Heart left ventricle (tissue), 16 donors: ENCODE data around the gene ADGRB3. TPM values are rescaled to one million over a fixed set of nuclear protein-coding genes. Genes with fewer than 3 reads are reported as not detected.

Experiments
- ATAC-seq, 4 donors: fragments of 200-7000 bp; cut with Tn5 transposase; one replicate each; pipeline ENCODE4 v1.9.1; 2020 to 2022; ENCODE audit warnings: moderate library complexity in 4 of 4, mild to moderate bottlenecking in 3 of 4, moderate number of reproducible peaks in 1 of 4
- DNase-seq, 5 donors: peaks; one replicate each; pipeline ENCODE4 v3.0.0-alpha.2; 2020
- H3K27ac ChIP-seq, 12 donors: fragments of 200-600 bp; sonication (generic) in 4 of 12; one replicate each; pipeline versions ENCODE4 v1.5.0 to v1.8.0; 2016 to 2022; ENCODE audit warnings: mild to moderate bottlenecking in 2 of 12
- H3K27me3 ChIP-seq, 9 donors: fragments of 200-600 bp; sonication (generic) in 2 of 9; one replicate each; pipeline versions ENCODE4 v1.5.1 to v1.8.0; 2016 to 2022; ENCODE audit warnings: mild to moderate bottlenecking in 3 of 9
- H3K36me3 ChIP-seq, 9 donors: fragments of 200-600 bp; sonication (generic) in 2 of 9; one replicate each; pipeline versions ENCODE4 v1.5.0 to v1.8.0; 2018 to 2022; ENCODE audit warnings: mild to moderate bottlenecking in 2 of 9
- H3K4me1 ChIP-seq, 12 donors: fragments of 200-600 bp; sonication (generic) in 4 of 12; one replicate each; pipeline versions ENCODE4 v1.5.0 to v1.8.0; 2016 to 2022; ENCODE audit warnings: mild to moderate bottlenecking in 3 of 12
- H3K4me3 ChIP-seq, 12 donors: fragments of 200-600 bp; sonication (generic) in 4 of 12; one replicate each; pipeline versions ENCODE4 v1.5.0 to v1.8.0; 2017 to 2022; ENCODE audit warnings: mild to moderate bottlenecking in 9 of 12, moderate library complexity in 4 of 12
- H3K9me3 ChIP-seq, 12 donors: fragments of 200-600 bp; sonication (generic) in 4 of 12; one replicate each; pipeline versions ENCODE4 v1.5.0 to v1.8.0; 2016 to 2022; ENCODE audit warnings: mild to moderate bottlenecking in 1 of 12
- POLR2A ChIP-seq, 2 donors: fragments of 450-650 bp; IDR thresholded peaks; one replicate each; pipeline ENCODE4 v1.6.1; 2017; ENCODE audit warnings: antibody characterized with exemption in 2 of 2, mild to moderate bottlenecking in 2 of 2, moderate library complexity in 2 of 2
- WGBS, 4 donors: extraction: QIAGEN DNeasy Blood & Tissue Kit in 2 of 4; methylation state at CpG; one replicate each; pipeline versions ENCODE4 v1.1.5 to v1.1.7; 2013 to 2018; 5-methylcytosine and 5-hydroxymethylcytosine counted together
- intact Hi-C, 10 donors: fragments of 100-400 bp; cut with DNase I; formaldehyde crosslinking; loops; one replicate each; pipeline versions ENCODE4 v1.11.1 to v1.14.2; 2022
- polyA plus RNA-seq, 2 donors: library from polyadenylated mRNA; stranded (reverse); fragments of 200-250 nt; gene quantifications; one replicate each; pipeline ENCODE4 v1.2.3, GENCODE V29; 2013
- total RNA-seq, 9 donors: library from RNA; depleted of rRNA in 2 of 9; stranded (reverse); fragments of >200 nt in 2 of 9; fragmentation: NEBNext Ultra II Directional in 3 of 9; extraction: Animal tissue kit (Norgen Biotek cat#: 25700) in 3 of 9; gene quantifications; one replicate each; pipeline versions ENCODE4 v1.1.0 to v1.2.4, GENCODE V29; 2016 to 2023
- TF ChIP-seq, protein P1 (sequence below), 12 donors: fragments of 200-600 bp; sonication (generic) in 4 of 12; IDR thresholded peaks; one replicate each; pipeline versions ENCODE4 v1.5.0 to v1.8.0; 2018 to 2022; ENCODE audit warnings: antibody characterized with exemption in 12 of 12, mild to moderate bottlenecking in 5 of 12
- donor health status: ischemic (EF 13 %, LVEDD 7.1; RV severe dilation, severe dysfunction).
- donor health status: healthy with polysubstance abuse.
- donor health status: DM: no; HTN: yes; CAD: no.
- donor health status: DM: no; HTN: no; CAD: no.
- donor health status: ischemic (EF 25% LVEDD 6.9; RV normal size, moderate dysfunction).
- donor health status: ischemic (EF 25% LVEDD 5.7; RV mildly dilated, moderate dysfunction).
- donor health status: healthy.
- donor health status: DM: yes; HTN: yes; CAD: no.
- donor health status: ischemic (EF 35%, LVEDD 5.7; RV mildly dilated, moderate dysfunction).
- donor health status: nonischemic (EF 11% LVEDD 7.7; RV severe dilation, severe dysfunction).
- donor health status: DM: yes; HTN: yes; CAD: no.
- donor health status: PGD.
- donor health status: ischemic (EF 29% LVEDD 5.4; RV normal size, mild dysfunction).
- donor health status: nonischemic (EF 23%, LVEDD 6.1; RV moderate dilation, normal function).

ADGRB3 gene
- total and polyA plus RNA-seq, 11 donors: 0.51 to 2.5 (median 1.1) TPM

DNA sequence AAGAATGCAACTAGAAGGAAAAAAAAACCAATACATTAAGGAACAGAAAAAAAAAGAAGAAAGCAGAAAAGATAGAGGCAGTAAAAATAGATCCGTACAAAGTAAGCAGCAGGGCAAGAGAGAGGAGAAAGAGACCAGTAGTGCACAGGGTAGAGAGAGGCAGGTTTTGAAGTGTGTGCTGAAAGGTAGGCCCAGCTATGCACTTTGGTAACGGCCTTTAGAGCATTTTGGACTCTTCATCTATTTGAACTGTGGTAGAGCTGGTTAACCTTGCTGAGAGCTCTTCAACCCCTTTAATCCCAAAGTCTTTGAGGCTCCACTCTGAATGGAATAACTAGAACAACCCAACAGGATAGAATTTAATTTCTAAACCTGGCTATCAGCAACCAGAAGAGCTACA is 45.2 kb downstream of the ADGRB3 start:
- intact Hi-C loops: no loop called here

DNA sequence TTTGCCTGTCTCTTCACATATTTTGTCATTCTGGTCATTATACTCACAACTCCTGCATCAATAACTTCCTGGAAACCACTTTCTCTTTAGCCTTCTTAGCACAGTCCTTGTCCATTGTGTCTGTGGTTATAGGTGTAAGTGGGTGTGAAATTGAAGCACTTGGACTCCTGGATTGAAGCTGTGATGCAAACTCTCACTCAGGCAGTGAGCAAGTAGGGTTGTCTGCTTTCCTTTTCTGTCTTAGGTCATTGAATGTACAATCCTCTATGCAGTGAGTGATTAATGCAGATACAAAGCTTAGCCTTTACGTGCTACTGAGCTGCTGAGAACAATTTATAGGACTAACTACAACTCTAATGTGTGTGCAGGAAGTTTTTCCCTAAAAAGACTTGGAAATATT is 54.8 kb downstream of the ADGRB3 start:
- Histone ChIP-seq H3K27me3 (no peaks in the 10 kb centered on the region), H3K4me1 (no peaks in the 10 kb centered on the region), H3K36me3 (no peaks in the 10 kb centered on the region), H3K9me3 (no peaks in the 10 kb centered on the region), H3K27ac (no peak overlapping the region), H3K4me3 (no peak overlapping the region)
- intact Hi-C loops: no loop called here
- 50 to 72% (median 70%) methylated on average over 1 of the region's 1 CpG for WGBS, 4 donors
- DNase-seq (no peak), ATAC-seq (no peak)
- TF ChIP-seq, protein P1, sequence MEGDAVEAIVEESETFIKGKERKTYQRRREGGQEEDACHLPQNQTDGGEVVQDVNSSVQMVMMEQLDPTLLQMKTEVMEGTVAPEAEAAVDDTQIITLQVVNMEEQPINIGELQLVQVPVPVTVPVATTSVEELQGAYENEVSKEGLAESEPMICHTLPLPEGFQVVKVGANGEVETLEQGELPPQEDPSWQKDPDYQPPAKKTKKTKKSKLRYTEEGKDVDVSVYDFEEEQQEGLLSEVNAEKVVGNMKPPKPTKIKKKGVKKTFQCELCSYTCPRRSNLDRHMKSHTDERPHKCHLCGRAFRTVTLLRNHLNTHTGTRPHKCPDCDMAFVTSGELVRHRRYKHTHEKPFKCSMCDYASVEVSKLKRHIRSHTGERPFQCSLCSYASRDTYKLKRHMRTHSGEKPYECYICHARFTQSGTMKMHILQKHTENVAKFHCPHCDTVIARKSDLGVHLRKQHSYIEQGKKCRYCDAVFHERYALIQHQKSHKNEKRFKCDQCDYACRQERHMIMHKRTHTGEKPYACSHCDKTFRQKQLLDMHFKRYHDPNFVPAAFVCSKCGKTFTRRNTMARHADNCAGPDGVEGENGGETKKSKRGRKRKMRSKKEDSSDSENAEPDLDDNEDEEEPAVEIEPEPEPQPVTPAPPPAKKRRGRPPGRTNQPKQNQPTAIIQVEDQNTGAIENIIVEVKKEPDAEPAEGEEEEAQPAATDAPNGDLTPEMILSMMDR (IDR thresholded peaks at IDR 0.05): no peak
- no peak for TF ChIP-seq POLR2A (IDR thresholded peaks at IDR 0.05)

More for the DNA sequence above, 45.2 kb downstream of the ADGRB3 start:
- WGBS, 4 donors: 58 to 80% (median 67%) methylated on average over 2 of the region's 2 CpGs
- Histone ChIP-seq H3K36me3 (no peaks in the 10 kb centered on the region), H3K4me1 (no peaks in the 10 kb centered on the region), H3K4me3 (no peak overlapping the region), H3K27me3 (no peaks in the 10 kb centered on the region), H3K9me3 (no peaks in the 10 kb centered on the region), H3K27ac (no peak overlapping the region)
- no peak for TF ChIP-seq POLR2A (IDR thresholded peaks at IDR 0.05)
- TF ChIP-seq, protein P1 (IDR thresholded peaks at IDR 0.05): no peak
- ATAC-seq (no peak), DNase-seq (no peak)

- Histone ChIP-seq H3K27me3 (no peaks in the 10 kb centered on the region), H3K27ac (no peak overlapping the region), H3K4me3 (no peak overlapping the region), H3K4me1 (no peaks in the 10 kb centered on the region), H3K9me3 (no peaks in the 10 kb centered on the region), H3K36me3 (no peaks in the 10 kb centered on the region)
- WGBS, 4 donors: 75 to 84% (median 80%) methylated on average over 3 of the region's 3 CpGs
- DNase-seq (no peak), ATAC-seq (no peak)
- TF ChIP-seq, protein P1 (IDR thresholded peaks at IDR 0.05): no peak
- no peak for TF ChIP-seq POLR2A (IDR thresholded peaks at IDR 0.05)
- intact Hi-C loops: no loop called here
Observed at GRCh38 chr6:68691120-68691519, 56.0 kb downstream of the ADGRB3 start.

DNA sequence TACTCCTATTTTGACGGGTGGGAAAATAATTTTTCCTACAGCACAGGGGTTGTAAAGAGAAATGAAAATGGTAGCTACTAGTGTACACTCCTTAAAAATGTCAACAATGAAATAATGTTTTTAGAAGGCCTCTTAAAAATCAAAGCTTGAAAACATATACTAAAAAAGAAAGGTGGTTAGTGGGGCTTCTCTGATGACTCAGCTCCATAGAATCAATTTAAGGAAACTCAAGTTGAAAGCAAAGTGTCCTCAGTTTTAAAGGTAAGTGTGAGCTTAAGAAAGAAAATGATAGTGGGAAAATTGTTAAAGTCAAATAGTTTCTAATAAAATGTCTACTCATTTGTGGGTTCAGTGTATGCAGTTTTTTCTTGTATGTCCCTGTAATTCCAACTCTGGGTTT is 58.2 kb downstream of the ADGRB3 start:
- Histone ChIP-seq H3K4me1 (no peaks in the 10 kb centered on the region), H3K27ac (no peak overlapping the region), H3K4me3 (no peak overlapping the region), H3K9me3 (no peaks in the 10 kb centered on the region), H3K36me3 (no peaks in the 10 kb centered on the region), H3K27me3 (no peaks in the 10 kb centered on the region)
- 85 to 94% (median 91%) methylated on average over 1 of the region's 1 CpG for WGBS, 4 donors
- TF ChIP-seq, protein P1 (IDR thresholded peaks at IDR 0.05): no peak
- no peak for TF ChIP-seq POLR2A (IDR thresholded peaks at IDR 0.05)
- ATAC-seq (no peak), DNase-seq (no peak)
- intact Hi-C loops: no loop called here
